ENCODE measurements around the gene NOC2L.

Gene NOC2L

DNA sequence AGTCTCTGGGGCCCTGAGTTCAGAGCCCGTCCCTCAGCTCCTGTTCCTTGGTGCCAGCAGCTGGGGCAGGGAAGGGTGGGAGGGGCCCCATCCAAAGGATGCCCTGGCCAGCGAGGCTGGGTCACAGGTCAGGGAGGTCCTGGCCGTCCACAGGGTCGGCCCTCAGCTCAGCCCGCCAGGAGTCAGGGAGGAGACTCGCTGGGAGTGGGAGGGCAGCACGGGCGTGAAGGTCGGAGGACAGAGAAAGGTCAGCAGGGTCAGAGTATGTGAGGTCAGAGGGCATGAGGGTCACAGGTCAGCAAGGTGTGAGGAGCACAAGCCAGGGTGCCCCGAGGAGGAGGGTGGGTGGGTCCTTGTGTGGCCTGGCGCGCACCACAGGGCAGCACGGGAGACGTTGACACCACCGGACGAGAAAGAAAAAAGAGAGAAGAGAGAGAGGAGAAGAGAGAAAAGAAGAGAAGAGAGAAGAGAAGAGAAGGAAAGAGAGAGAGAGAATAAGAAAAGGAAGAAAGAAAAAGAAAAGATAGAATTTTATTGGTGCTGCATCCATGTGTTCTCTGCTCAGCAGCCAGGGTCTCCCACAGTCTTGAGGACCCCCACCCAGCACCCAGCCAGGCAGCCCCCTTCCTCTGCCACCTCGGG, 15.8 kb upstream of the NOC2L start:
- no peak for DNase-seq (ENCODE audit: low spot score)

DNA sequence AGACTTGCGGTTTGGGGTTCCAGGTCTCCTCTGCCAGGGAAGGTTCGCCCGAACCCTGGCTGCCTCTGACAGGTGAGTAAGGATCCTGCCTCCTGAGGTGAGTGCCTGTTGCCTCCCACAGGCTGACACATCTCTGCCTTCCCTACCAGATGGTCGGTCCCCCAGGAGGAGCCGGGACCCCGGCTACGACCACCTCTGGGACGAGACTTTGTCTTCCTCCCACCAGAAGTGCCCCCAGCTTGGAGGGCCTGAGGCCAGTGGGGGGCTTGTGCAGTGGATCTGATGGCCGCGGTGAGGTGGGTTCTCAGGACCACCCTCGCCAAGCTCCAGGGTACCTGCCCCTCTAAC, 15.2 kb upstream of the NOC2L start:
- no peak for DNase-seq (ENCODE audit: low spot score)

DNA sequence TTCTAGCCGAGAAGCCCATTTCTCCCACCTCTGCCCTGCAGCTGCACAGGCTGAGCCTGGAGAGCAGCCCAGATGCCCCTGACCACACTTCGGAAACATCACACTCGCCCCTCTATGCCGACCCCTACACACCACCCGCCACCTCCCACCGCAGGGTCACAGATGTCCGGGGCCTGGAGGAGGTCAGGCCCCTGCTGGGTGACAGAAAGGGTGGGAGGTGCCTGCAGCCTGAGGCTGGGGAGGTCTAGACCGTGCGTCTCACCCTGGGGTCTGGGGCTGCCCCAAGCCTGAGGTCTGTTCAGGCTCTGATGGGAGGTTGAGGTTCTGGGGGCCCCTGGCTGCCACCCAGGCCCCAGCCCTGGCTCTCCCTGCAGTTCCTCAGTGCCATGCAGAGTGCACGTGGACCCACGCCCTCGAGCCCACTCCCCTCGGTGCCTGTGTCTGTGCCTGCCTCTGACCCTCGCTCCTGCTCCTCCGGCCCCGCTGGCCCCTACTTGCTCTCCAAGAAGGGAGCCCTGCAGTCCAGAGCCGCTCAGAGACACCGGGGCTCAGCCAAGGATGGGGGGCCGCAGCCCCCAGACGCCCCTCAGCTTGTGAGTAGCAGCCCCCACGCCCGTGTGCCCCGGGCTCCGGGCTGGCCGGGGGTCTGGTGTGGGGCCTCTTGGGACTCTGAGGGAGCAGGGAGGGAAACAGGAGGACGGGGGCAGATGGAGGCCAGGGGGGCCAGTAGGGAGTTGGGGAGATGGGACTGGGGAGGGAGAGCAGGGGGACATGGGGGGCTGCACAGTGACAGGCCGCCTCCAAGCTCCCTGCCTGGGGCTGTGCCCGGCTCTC, 14.6 kb upstream of the NOC2L start:
- DNase-seq (ENCODE audit: low spot score) = no peak

DNA sequence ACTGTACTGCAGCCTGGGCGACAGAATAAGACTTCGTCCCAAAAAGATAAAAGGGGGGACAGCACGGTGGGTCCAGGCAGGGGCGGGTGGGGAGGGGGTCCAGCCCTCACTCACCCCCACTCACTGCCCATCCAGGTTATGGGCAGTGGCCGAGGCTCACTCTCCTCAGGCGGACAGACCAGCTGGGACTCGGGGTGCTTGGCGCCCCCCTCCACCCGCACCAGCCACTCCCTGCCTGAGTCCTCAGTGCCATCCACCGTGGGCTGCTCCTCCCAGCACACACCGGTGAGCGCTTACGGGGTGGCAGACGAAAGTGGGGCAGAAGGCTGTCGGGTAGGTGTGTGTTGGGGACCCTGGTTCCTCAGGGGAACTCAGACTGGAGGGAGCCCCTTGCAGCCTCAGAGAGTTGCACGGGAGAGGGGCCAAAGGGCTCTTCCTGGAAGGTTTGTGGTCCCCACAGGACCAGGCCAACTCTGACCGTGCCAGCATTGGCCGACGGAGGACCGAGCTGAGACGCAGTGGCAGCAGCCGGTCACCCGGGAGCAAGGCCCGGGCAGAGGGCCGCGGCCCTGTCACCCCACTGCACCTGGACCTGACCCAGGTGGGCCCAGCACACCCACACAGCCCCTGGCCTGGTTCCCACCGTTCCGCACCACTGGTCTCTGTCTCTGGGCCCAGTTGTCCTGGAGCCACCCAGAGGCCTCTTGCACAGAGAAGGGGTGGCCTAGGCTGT, 13.8 kb upstream of the NOC2L start:
- DNase-seq (ENCODE audit: low spot score) = no peak

DNA sequence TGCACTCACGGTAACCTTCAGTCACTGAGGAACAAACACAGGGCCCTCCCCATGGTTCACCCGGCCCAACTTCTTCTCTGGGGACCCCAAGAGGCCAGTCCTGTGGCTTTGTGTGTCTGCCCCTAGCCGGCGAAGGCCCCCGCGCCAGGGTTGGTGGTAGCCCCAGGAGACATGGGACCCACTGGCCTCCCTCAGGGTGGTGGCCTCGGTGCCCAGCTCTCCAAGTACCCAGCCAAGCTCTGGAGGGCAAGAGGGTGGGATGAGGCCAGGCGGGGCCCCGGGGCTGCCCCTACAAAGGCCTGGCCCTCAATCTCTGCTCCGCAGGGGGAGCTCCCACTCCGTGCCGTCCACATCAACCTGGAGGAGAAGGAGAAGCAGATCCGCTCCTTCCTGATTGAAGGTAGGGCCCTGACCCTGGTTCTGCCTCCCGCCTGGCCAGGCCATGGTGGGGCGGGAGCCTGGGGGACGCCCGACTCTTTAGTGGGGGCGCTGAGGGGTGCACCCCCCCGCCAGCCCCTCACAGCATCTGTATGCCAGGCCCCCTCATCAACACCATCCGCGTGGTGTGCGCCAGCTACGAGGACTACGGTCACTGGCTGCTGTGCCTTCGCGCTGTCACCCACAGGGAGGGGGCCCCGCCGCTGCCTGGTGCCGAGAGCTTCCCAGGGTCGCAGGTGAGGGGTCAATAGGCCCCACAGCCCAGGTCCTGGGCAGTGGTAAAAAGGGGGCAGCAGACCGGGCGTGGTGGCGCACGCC, 12.9 kb upstream of the NOC2L start:
- no peak for DNase-seq (ENCODE audit: low spot score)

DNA sequence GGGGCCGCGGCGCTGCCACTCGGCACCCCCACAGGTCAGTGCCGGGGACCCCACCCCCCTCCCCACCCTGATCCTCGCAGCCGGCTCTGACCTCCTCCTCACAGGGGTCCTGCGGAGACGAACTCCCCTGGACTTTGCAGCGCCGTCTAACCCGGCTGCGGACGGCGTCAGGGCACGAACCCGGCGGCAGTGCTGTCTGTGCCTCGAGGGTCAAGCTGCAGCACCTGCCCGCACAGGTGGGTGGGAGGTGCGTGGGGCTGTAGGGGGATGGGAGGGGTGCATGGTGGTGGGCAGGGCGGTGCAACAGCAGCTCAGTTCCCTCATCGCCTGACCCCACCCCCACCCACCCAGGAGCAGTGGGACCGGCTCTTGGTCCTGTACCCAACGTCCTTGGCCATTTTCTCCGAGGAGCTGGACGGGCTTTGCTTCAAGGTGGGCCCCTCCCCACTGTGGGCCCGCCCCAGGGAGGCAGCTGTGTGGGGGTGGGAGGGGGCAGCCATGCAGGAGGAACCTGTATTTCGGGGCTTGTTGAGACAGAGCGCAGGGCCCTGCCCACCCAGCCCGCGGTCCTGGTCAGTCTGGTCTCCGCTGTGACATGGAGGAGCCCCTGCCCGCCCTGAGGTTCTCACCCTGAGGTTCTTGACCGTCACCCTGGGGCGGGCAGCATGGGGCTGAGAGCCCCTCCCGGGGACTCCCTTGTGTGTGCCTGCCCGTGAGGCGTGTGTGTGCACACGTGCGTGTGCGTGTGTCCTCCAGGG, 12.1 kb upstream of the NOC2L start:
- DNase-seq (ENCODE audit: low spot score) = no peak

DNA sequence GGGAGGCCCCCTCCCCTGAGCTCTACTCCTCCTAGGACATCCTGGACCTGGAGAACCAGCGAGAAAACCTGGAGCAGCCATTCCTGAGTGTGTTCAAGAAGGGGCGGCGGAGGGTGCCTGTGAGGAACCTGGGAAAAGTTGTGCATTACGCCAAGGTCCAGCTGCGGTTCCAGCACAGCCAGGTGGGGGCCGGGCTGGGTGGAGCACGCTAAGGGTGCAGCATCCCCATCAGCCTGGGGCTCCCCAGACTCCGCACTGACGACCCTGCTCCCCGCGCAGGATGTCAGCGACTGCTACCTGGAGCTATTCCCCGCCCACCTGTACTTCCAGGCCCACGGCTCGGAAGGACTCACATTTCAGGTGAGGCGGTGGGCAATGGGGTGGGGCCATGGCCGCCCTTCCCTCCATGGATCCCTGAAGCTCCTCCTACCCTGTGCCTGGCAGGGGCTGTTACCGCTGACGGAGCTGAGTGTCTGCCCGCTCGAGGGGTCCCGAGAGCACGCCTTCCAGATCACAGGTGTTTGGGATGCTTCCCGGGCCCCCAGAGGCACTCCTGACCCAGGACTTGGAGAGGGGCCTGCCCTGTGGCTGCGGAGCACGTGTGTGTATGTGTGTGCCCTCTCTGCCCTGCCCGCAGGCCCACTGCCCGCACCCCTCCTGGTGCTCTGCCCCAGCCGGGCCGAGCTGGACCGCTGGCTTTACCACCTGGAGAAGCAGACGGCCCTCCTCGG, 11.4 kb upstream of the NOC2L start:
- no peak for DNase-seq (ENCODE audit: low spot score)

DNA sequence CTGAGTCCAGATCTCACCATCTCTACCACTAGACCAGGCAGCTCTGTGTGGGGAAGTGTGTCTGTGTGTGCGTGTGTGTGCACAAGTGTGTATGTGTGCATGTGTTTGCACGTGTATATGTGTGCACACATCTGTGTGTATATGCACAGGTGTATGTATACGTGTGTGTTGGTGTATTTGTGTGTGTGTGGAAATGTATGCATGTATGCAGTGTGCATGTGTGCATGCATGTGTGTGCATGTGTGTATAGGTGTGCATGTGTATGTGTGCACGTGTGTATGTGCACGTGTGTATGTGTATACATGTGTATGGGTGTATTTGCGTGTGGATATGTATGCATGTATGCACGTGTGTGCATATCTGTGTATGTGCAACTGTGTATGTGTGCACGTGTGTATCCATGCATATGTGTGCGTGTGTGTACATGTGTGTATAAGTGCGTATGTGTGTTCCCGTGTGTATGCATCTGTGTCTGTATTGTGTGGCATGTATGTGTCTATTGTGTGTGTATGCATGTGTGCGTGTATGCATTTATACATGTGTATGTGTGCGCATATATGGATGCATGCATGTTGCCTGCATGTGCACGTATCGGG, 10.3 kb upstream of the NOC2L start:
- DNase-seq (ENCODE audit: low spot score) = no peak

DNA sequence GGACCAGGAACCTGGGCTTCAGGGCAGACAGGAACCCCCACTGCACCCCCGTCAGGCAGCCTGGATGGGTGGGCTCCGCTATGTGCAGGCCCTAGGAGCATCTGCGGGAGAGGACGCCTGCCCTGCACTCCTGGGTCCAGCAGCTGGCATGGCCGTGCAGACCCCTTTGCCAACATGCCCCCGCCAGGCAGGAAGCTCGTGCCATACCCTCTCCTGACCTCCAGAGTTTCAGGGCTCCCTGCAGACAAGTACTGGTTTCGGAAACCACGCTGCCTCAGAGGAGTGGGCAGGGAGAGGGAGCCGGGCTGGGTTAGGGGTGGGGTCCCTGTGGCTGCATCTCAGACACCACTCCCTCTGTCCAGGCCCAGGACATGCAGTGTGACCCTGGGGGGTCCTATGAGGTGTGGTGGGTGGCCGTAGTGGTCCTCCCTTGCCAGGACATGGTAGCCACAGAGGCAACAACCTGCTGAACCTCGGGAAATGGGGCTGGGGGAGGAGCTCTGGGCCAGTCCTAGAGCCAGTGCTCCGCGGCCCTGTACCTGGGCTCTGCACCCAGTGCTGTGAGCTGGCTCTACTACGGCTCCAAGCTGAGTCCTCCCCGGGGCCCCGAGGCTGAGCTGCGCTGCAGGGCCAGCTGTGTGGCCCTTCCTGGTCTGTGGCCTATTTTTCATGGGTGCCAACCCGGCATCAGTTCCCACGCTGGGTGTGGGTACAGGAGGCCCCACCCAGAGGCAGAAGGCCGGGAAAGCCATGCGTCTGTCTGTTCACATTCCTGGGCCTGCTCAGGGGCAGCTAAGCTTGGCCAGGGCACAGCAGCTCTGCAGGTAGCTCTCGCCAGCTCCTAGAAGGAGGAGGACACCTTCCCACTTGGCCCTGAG, 8.6 kb upstream of the NOC2L start:
- no peak for DNase-seq (ENCODE audit: low spot score)

DNA sequence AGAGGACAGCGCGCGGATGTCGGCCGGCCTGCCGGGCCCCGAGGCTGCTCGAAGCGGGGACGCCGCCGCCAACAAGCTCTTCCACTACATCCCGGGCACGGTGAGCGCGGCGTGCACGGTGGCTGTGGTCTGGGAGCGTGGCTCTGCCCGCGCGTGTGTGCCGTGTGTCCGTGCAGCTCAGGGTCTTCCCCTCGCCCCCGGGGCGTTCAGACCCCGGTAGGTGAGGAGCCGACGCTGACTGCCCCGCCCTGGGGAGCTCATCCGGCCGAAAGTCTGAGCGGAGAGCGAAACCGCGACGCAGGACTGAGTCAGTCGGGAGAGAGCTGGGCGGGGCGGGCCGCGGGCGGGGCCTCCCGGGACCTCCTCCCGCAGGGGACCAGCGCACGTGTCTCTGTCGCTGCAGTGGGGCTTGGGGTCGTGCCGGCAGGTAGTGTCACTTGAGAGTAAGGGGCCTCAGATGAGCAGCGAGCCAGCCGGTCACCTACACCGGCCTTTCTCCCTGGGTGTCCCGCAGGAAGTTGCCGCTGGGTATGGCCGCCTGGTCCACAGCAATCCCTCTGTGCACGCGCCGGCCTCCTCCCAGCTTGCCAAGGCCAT, 7.7 kb upstream of the NOC2L start:
- peak; percentile 71 for DNase-seq (ENCODE audit: low spot score)

DNA sequence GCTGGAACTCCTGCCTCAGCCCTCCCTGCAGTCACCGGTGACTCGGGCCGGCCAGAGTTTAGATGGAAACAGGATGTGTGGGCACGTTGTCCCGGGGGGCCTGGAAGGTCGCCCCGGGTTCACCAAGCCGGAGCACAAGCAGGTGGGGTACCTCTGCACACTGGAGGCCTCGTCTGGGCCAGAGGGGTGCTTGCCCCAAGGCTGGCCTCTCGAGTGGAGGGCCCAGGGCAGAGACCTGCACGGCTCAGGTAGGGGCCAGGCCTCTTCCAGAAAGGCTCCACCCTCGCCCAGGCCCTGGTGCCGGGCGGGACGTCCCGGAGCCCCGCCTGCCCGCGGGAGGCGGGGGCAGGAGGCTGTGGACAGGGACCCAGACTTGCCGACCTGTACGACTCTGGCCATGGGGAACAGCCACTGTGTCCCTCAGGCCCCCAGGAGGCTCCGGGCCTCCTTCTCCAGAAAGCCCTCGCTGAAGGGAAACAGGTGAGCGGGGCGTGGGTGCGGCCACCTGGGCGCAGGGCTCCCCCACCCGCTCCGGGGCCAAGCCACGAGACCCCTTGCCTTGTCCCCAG, 7.2 kb upstream of the NOC2L start, which contains the start of gene PLEKHN1:
Gene PLEKHN1 (plus strand): TSS at position 348 of the 569 bp plus-strand sequence. CDS start 50 bp downstream, at position 398.
- DNase-seq (ENCODE audit: low spot score) = peak; percentile 80

DNA sequence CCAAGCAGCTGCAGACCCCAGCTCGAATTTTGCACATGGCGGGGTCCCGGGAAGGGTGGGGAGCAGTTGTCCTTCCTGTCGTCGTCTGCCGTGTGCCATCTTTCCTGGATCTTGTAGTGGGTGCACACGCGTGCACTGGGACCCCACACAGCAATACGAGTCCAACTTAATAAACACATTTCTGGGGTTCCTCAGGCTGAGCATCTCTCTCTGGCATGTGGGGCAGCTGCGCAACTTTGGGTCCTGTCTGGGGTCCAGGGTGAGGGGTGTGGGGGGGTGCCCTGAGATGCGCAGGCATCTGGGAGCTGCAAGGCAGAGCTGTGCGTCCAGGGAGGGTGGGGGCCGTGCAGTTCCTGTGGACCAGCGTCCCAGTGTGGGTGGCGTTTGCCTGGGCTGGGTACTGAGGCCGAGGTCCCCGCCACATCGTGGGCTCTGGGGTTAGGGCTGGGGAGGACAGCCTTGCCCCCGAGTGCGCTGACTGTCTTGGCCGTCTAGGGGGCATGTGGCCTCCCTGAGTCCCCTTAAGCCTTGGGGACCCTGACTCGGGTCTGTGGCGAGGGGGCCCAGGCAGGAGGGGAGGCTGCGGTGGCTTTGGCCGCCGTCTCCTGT, 6.6 kb upstream of the NOC2L start:
- no peak for DNase-seq (ENCODE audit: low spot score)

DNA sequence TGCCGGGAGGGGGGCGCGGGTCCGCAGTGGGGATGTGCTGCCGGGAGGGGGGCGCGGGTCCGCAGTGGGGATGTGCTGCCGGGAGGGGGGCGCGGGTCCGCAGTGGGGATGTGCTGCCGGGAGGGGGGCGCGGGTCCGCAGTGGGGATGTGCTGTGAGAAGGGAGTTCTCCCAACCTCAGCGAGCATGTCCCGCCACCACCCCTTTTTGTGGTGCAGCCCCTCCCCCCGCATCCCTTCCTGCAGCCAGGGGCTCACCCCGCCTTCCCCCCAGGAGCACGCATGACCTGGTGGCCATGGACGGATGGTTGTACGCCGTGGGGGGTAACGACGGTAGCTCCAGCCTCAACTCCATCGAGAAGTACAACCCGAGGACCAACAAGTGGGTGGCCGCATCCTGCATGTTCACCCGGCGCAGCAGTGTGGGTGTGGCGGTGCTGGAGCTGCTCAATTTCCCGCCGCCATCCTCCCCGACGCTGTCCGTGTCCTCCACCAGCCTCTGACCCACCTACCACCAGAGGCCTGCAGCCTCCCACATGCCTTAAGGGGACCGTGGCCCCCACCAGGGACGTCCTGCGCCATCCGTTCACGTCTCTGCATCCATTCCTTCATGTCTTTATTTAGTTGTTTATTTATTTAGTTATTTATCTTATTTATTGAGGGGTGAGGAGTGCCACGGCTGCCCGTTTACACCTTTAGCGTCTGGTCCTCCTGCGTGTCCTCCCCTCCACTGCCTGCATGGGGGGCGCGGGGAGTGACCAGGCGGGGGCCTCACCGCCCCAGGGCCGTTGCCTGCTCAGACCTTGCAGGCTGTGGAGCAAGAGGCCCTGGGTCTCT, 5.9 kb upstream of the NOC2L start:
- no peak for DNase-seq (ENCODE audit: low spot score)

DNA sequence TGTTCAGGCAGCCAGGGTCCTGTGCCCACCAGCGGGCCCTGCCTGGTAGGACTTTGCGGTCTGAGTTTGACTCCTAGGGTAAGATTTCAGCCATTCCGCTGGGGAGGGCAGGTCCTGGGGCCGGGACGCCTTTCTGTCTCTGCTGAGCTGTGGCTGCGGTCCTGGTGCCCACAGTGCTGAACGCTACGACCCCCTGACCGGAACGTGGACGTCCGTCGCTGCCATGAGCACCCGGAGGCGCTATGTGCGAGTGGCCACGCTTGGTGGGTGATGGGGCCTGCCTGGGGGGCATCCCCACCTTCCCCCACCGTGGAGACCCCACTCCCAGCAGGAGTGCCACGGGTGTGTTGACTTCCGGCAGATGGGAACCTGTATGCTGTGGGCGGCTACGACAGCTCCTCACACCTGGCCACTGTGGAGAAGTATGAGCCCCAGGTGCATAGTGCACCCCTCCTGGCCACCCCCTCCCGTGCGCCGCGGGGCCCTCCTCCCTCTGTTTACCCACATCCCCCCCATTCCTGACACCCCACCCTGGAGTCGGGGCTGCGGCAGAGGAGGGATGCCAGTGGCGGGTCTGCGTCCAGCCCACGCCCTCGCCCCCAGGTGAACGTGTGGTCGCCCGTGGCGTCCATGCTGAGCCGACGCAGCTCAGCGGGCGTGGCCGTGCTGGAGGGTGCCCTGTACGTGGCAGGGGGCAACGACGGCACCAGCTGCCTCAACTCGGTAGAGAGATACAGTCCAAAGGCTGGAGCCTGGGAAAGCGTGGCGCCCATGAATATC, 4.9 kb upstream of the NOC2L start:
- DNase-seq (ENCODE audit: low spot score) = no peak

DNA sequence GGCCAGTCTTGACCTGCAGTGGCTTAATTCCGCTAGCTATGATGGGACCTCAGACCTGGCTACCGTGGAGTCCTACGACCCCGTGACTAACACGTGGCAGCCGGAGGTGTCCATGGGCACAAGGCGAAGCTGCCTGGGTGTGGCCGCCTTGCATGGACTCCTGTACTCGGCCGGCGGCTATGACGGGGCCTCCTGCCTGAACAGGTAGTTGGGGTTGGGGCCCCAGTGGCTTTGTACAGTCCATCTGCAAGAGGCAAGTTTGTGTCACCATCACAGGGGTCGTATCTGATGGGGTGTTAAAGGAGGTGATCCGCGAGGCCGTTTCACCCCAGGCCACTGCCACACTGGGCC, 4.2 kb upstream of the NOC2L start:
- no peak for DNase-seq (ENCODE audit: low spot score)

All from SW480 (cell line).